Endometrium (tissue), 2 donors: Measurements from ENCODE around the gene CNOT10.

Experiments used
- FAIRE-seq: peaks from 2 replicates; lab custom pipeline; 2012; peaks lifted over from hg19 to GRCh38; lab: Jason Lieb, UNC
- donor health status: control.
- donor health status: control.

CNOT10 gene

DNA sequence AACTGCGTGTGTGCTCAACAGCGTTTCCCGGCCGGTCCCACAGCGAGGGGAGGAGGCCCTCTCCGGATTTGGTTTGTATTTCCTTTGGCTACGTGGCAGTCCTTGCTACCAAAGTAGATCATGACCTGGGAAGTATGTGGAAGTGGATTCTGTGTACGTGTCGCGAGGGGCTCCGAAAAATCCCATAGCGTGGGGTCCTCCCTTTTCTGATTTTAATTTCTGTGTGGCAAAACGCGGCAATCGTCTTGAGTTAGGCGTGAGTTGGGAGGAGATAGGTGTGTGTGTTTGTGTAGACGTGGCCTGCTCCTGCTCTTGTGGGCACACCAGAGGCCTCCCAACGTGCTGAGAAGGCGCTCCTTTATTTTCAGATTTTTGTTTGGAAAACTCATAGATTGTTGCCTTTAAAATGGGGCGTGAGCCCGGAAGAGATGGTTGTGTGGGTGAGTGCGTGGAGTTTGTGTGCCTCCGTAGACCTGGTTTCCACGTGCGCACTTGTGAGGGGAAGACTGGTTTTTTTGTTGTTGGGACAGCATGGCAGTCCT lies 134.1 kb downstream of the CNOT10 start:
- FAIRE-seq: no peak

DNA sequence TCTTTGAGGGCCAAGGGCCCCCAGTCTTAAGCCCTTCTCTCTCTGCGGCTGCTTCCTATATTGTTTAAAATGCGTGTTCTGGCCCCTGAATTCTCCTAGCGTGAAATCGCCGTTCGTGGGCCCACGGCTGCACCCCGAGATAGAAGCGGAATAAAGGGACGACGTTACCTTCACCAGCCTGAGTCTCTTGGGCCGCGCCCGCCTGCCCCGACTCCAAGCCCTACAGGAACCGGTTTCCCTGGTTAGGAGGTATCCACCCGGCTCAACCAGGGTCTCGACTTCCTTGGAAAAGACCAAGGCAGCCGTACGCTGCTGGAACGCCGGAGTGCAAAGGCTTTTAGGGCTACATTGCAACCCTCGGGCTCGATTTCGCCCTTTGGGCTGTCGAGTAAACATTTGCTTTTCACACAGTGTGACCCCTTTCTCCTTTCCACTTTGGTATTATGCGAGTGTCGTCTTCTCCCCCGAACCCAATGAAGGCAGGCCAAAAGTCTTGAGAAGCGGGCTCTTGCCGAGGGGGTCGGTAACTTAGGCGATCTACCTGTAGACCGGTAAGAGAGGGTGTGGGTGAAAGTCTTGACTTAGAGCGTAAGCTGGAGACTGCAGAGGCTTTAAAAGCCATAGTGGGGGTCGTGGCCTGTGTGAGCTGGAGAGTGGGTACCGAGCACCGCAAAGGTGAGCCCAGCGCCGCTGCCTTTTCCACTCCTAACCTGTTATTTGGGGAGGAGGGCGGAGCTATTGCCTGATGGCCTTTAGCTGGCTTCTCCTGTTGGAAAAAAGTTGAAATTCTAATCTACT lies 134.8 kb downstream of the CNOT10 start:
- no peak for FAIRE-seq

- FAIRE-seq: no peak
Measured at GRCh38 chr3:32820430-32820829, 135.4 kb downstream of the CNOT10 start.

- no peak for FAIRE-seq
Measured at GRCh38 chr3:32820971-32821685, 136.1 kb downstream of the CNOT10 start.

DNA sequence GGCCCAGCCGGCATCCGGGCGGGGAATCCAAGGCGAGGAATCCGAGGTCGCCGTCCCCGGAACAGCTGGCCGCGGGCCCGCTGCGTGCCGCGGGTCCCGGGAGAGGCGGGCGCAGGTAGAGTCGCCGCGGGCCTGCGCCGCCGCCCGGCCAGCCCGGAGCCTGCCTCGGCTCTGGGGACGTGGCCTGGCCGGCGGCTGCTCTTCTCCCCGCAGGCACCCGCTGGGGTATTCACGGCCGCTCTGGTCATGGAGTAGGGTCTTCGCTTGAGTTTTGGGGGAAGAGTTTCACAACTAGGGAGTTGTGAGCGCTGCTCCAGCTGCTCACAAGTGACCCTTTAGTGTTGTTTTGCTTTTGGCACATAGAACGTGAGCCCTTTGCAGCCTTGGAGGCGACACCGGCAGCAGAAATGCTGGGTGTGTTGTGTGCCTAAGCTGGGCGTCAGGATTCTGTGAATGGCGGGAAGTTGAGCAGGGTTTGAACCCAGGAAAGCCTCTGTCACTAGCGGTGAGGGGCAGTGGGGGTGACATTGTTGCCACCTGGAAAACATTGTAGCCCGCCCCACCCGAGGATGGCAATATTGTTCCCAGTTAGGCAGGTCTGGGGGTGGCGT lies 136.8 kb downstream of the CNOT10 start:
- FAIRE-seq: no peak

DNA sequence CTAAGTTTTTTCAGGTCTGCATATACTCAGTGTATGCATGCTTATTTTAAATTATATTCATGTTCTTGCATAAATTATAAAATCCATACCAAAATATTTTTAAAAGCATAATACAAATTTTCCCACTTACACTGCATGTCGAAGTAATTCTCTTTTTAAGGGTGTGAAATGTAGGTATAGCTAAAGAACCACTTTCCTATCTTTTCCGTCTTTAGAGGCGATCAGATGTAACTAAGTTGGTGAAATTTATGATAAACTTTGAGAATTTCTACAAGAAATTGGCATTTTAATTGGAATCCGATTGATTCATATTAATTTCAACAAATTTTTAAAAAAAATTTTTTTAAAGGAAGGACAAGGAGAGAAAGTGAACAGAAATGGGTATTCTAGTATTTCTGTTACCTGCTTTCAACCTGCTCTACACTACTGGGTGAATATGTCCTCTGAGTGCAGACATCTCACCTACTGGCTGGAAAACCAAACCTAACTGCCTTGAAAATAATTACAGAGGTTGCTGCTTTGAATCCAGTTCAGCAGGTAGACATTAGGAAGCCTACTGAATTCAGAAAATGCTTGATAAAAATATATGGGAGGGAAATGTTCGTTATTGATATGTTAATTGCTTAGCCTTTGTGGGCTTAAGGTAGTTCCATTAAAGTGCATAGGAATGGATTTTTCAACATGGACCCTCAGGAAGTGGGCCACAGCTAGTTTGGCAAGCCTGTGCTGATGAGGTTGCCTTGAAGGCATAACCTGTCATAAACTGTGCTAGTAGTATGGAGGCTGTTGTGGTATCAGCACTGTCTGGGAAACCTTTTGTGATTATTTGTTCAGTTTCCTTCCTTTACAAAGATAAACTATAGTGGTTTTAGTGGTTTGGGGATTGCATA lies 137.9 kb downstream of the CNOT10 start:
- no peak for FAIRE-seq
